Spinal cord (tissue), 10 donors: ENCODE measurements around the gene EFCAB5. TPM values are rescaled to one million over a fixed set of nuclear protein-coding genes. Genes with fewer than 3 reads are reported as not detected.
"Not testable (repeated sequence)": the region's sequence is repeated elsewhere in the genome, so short reads cannot be mapped to it uniquely, and the experiment has no call there.

Experiments used
- DNase-seq, 6 donors: peaks; one replicate each; pipeline versions ENCODE4 v3.0.0 to v3.0.0-alpha.2; 2013 to 2015; ENCODE audit warnings: low spot score in 6 of 6, low read depth in 4 of 6
- H3K27ac ChIP-seq: one replicate; pipeline ENCODE4 v1.5.1; 2013; ENCODE audit warnings: low read depth, low read length, control low read depth
- H3K27me3 ChIP-seq: one replicate; pipeline ENCODE4 v1.6.1; 2013; ENCODE audit warnings: low read length; ENCODE audit not compliant: control insufficient read depth, insufficient read depth
- H3K36me3 ChIP-seq: one replicate; pipeline ENCODE4 v1.6.1; 2013; ENCODE audit warnings: low read length; ENCODE audit not compliant: control insufficient read depth, insufficient read depth
- H3K4me1 ChIP-seq: one replicate; pipeline ENCODE4 v1.6.1; 2013; ENCODE audit warnings: low read length; ENCODE audit not compliant: control insufficient read depth, insufficient read depth
- H3K4me3 ChIP-seq: one replicate; pipeline ENCODE4 v1.5.1; 2013; ENCODE audit warnings: low read depth, low read length, control low read depth
- H3K9me3 ChIP-seq: one replicate; pipeline ENCODE4 v1.6.1; 2013; ENCODE audit warnings: low read length; ENCODE audit not compliant: control insufficient read depth, insufficient read depth
- WGBS: methylation state at CpG from one replicate; pipeline ENCODE4 v1.1.5; 2013; ENCODE audit warnings: missing lambda C conversion rate; ENCODE audit not compliant: insufficient coverage; 5-methylcytosine and 5-hydroxymethylcytosine counted together
- polyA plus RNA-seq, 2 donors: library from polyadenylated mRNA; unstranded; fragments of 120-200 nt; gene quantifications; one replicate each; pipeline ENCODE4 v1.2.1, GENCODE V29; 2013; ENCODE audit not compliant: insufficient read length in 2 of 2
- total RNA-seq, 2 donors: library from RNA; depleted of rRNA in 1 of 2; stranded (reverse); fragments of 120-200 nt in 1 of 2; fragments of >200 nt in 1 of 2; gene quantifications; one replicate each; pipeline versions ENCODE4 v1.2.3 to v1.2.4, GENCODE V29; 2013 to 2014
- donor health status: healthy.

Gene EFCAB5
- total and polyA plus RNA-seq, 4 donors: 1.6 to 2.5 (median 2.1) TPM

DNA sequence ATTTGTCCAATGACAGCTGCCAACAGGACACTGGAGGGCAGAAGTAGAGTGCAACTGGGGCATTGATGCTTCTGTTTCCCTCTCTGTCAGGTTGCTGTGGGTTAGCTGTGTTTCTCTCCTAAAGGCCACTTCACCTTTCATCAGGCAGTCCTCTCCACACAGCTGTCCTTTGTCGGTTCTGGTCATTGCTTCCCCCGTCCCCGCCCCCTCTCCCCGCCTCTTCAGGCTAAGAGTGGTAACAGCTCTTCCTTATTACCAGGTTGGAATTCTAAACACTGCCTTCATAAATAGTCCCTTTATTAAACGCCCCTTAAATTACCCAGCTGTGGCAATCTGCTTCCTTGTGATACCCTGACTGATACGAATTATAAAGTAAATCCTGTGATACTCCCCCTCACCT lies 143.4 kb downstream of the EFCAB5 start:
- Histone ChIP-seq H3K4me3 (no peak overlapping the region), H3K9me3 (no peaks in the 10 kb centered on the region), H3K4me1 (no peaks in the 10 kb centered on the region), H3K27ac (no peak overlapping the region), H3K27me3 (no peaks in the 10 kb centered on the region), H3K36me3 (no peaks in the 10 kb centered on the region)
- no CpG with 5 or more reads among the region's 6 CpGs for WGBS
- no peak for DNase-seq

- no peak for DNase-seq
- no peaks in the 10 kb centered on the region for H3K9me3 ChIP-seq
- no CpG with 5 or more reads among the region's 2 CpGs for WGBS
- no peaks in the 10 kb centered on the region for H3K36me3 ChIP-seq
- H3K4me1 ChIP-seq: no peaks in the 10 kb centered on the region
- no peaks in the 10 kb centered on the region for H3K27me3 ChIP-seq
- no peak overlapping the region for H3K4me3 ChIP-seq
- H3K27ac ChIP-seq: no peak overlapping the region
Measured at GRCh38 chr17:30086896-30087295, 145.5 kb downstream of the EFCAB5 start.

DNA sequence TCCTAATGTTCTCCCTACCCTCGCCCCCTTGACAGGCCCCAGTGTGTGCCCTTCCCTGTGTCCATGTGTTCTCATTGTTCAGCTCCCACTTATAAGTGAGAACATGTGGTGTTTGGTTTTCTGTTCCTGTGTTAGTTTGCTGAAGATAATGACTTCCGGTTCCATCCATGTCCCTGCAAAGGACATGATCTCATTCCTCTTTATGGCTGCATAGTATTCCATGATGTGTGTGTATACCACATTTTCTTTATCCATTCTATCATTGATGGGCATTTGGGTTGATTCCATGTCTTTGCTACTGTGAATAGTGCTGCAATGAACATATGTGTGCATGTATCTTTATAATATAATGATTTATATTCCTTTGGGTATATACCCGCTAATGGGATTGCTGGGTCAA lies 146.0 kb downstream of the EFCAB5 start:
- H3K27ac ChIP-seq, H3K27me3 ChIP-seq, H3K4me3 ChIP-seq, H3K4me1 ChIP-seq, H3K9me3 ChIP-seq, DNase-seq, H3K36me3 ChIP-seq: not testable (repeated sequence)
- no CpG with 5 or more reads among the region's 3 CpGs for WGBS

DNA sequence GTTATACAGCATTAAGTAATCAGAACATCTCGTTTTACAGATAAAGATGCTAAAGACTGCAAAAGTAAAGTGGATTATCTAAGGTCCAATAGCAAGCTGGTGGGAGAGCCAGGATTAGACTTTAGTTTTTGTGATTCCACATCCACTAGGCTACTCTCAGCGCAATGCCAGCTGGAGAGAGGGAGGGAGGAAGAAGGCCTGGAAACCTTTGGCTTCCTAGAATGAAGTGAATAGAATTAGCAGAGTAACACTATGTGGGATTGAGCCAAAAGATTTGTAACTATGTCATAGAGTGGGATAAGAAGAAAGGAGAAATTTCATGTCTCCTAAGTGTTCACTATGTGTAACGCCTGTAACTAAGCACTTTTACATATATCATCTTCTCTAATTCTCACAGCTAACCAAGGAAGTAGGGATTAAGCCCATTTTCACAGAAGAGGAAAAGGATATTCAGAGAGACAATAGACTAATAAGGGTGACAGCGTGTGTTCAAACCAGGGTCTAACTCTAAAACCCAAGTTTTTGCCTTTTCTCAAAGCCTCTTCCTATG lies 149.8 kb downstream of the EFCAB5 start:
- peaks cover 3% of the 10 kb centered on the region for H3K4me1 ChIP-seq
- no CpG with 5 or more reads among the region's 4 CpGs for WGBS
- H3K4me3 ChIP-seq: no peak overlapping the region
- H3K9me3 ChIP-seq: no peaks in the 10 kb centered on the region
- H3K27ac ChIP-seq: peak overlapping the region; percentile 33
- DNase-seq: no peak
- peaks cover 3% of the 10 kb centered on the region for H3K27me3 ChIP-seq
- H3K36me3 ChIP-seq: no peaks in the 10 kb centered on the region

GRCh38 chr17:30091771-30092170 lies 150.3 kb downstream of the EFCAB5 start:
- Histone ChIP-seq H3K4me1 (peaks cover 3% of the 10 kb centered on the region), H3K27me3 (peaks cover 3% of the 10 kb centered on the region), H3K4me3 (no peak overlapping the region), H3K27ac (peak overlapping the region; percentile 33), H3K36me3 (no peaks in the 10 kb centered on the region), H3K9me3 (no peaks in the 10 kb centered on the region)
- 62% methylated on average over 4 of the region's 6 CpGs for WGBS
- DNase-seq: peak in 2 of 6 donors; percentile 25 to 40

GRCh38 chr17:30092886-30093285 lies 151.5 kb downstream of the EFCAB5 start:
- no peak for DNase-seq
- peaks cover 3% of the 10 kb centered on the region for H3K4me1 ChIP-seq
- H3K36me3 ChIP-seq: no peaks in the 10 kb centered on the region
- no peak overlapping the region for H3K4me3 ChIP-seq
- H3K27ac ChIP-seq: no peak overlapping the region
- peaks cover 3% of the 10 kb centered on the region for H3K27me3 ChIP-seq
- H3K9me3 ChIP-seq: no peaks in the 10 kb centered on the region

GRCh38 chr17:30093463-30094147 lies 152.2 kb downstream of the EFCAB5 start:
- peak; percentile 57 to 94 (median 68) for DNase-seq
- peaks cover 3% of the 10 kb centered on the region for H3K4me1 ChIP-seq
- no peaks in the 10 kb centered on the region for H3K36me3 ChIP-seq
- no peak overlapping the region for H3K4me3 ChIP-seq
- H3K27me3 ChIP-seq: peaks cover 3% of the 10 kb centered on the region
- WGBS: 10% methylated on average over 4 of the region's 12 CpGs
- H3K9me3 ChIP-seq: no peaks in the 10 kb centered on the region
- H3K27ac ChIP-seq: no peak overlapping the region

DNA sequence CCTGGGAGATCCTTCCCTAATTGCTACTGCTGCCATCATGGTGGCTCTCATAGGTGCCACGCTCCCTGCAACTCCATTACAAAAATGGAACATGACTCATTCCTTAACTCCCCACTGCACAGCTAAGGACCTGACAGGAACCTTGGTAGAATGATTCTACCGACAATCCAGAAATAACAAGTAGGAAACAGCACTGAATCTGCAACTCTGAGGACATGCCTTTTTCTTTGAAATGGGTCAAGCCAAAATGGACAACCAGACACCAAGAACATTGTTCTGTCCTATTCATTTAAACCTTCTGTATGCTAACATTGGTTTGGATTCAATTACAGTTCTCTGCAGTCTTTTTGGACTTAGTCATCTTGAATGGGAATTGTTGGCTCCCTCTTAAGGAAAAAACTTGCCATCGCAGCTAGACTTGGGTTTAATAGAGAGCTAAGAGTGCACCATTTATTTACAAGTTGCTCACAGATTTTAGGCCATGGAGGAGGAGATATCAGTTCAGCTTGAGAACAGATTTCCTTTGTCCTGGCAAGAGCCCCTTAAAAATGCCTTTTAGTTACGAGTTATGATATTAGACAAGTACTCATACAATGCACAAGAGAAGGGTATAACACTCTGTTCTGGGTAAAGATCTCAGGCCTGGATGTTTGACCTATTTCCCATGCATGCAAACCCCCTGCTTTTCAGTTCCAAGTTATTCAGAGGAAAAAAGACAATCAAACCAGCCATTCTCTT lies 154.2 kb downstream of the EFCAB5 start:
- DNase-seq: peak in 3 of 6 donors; percentile 31 to 77 (median 57)
- Histone ChIP-seq H3K4me1 (peaks cover 3% of the 10 kb centered on the region), H3K27ac (no peak overlapping the region), H3K4me3 (no peak overlapping the region), H3K36me3 (no peaks in the 10 kb centered on the region), H3K27me3 (peaks cover 3% of the 10 kb centered on the region), H3K9me3 (no peaks in the 10 kb centered on the region)
- 93% methylated on average over 2 of the region's 4 CpGs for WGBS

GRCh38 chr17:30101686-30102390 lies 160.4 kb downstream of the EFCAB5 start:
- WGBS: 74% methylated on average over 2 of the region's 4 CpGs
- Histone ChIP-seq H3K27me3 (no peaks in the 10 kb centered on the region), H3K4me3 (no peak overlapping the region), H3K27ac (no peak overlapping the region), H3K36me3 (no peaks in the 10 kb centered on the region), H3K4me1 (no peaks in the 10 kb centered on the region), H3K9me3 (no peaks in the 10 kb centered on the region)
- no peak for DNase-seq
